ENCODE results near the gene IPO5.
A peak's percentile ranks its signal among the peaks of the same experiment; 100 is the strongest.
"Not testable (repeated sequence)": the region's sequence is repeated elsewhere in the genome, so short reads cannot be mapped to it uniquely, and the experiment has no call there.

The IPO5 gene

GRCh38 chr13:97951376-97951775, 2.1 kb upstream of the IPO5 start:
- no peak for DNase-seq

GRCh38 chr13:97952831-97953230, 644 bp upstream of the IPO5 start:
- DNase-seq = not testable (repeated sequence)

GRCh38 chr13:97961340-97961739, 7.9 kb downstream of the IPO5 start:
- DNase-seq = no peak

GRCh38 chr13:97962887-97963286, 9.4 kb downstream of the IPO5 start:
- no peak for DNase-seq

- no peak for DNase-seq
These were observed 13.8 kb downstream of the IPO5 start for GRCh38 chr13:97967226-97967625.

GRCh38 chr13:97967948-97968347, 14.5 kb downstream of the IPO5 start:
- no peak for DNase-seq

GRCh38 chr13:97971519-97971918, 18.0 kb downstream of the IPO5 start:
- DNase-seq = no peak

- no peak for DNase-seq
These were observed 21.3 kb downstream of the IPO5 start for GRCh38 chr13:97974773-97975172.

- DNase-seq = no peak
These were observed 21.9 kb downstream of the IPO5 start for GRCh38 chr13:97975280-97975847.

GRCh38 chr13:97975848-97976609, 22.6 kb downstream of the IPO5 start:
- DNase-seq = peak; percentile 86

- no peak for DNase-seq
These were observed 23.4 kb downstream of the IPO5 start for GRCh38 chr13:97976610-97977521.

GRCh38 chr13:97977982-97978381, 24.5 kb downstream of the IPO5 start:
- no peak for DNase-seq

- no peak for DNase-seq
These were observed 25.2 kb downstream of the IPO5 start for GRCh38 chr13:97978651-97979050.

- no peak for DNase-seq
These were observed 25.6 kb downstream of the IPO5 start for GRCh38 chr13:97979051-97979450.

- no peak for DNase-seq
These were observed 26.1 kb downstream of the IPO5 start for GRCh38 chr13:97979556-97979955.

- DNase-seq = no peak
These were observed 28.8 kb downstream of the IPO5 start for GRCh38 chr13:97982286-97982685.

- DNase-seq = no peak
These were observed 33.4 kb downstream of the IPO5 start for GRCh38 chr13:97986835-97987234.

GRCh38 chr13:97999653-98000052, 46.2 kb downstream of the IPO5 start:
- no peak for DNase-seq

- DNase-seq = no peak
These were observed 50.6 kb downstream of the IPO5 start for GRCh38 chr13:98004107-98004506.

- not testable (repeated sequence) for DNase-seq
These were observed 51.5 kb downstream of the IPO5 start for GRCh38 chr13:98004997-98005396.

GRCh38 chr13:98007001-98007400, 53.5 kb downstream of the IPO5 start:
- no peak for DNase-seq

- no peak for DNase-seq
These were observed 59.8 kb downstream of the IPO5 start for GRCh38 chr13:98013241-98013640.

- DNase-seq = no peak
These were observed 61.3 kb downstream of the IPO5 start for GRCh38 chr13:98014766-98015165.

- DNase-seq = no peak
These were observed 64.8 kb downstream of the IPO5 start for GRCh38 chr13:98018293-98018692.
